CMK (cell line): Measurements from ENCODE around the gene NINJ1.

Experiments used
- DNase-seq: peaks from one replicate; pipeline ENCODE4 v3.0.0-alpha.2; 2010; ENCODE audit warnings: low read depth

Gene NINJ1

GRCh38 chr9:93099551-93100275 is 34.3 kb downstream of the NINJ1 start:
- no peak for DNase-seq

GRCh38 chr9:93098236-93098946 is 35.7 kb downstream of the NINJ1 start:
- DNase-seq = peak; percentile 56

GRCh38 chr9:93097511-93098201 is 36.4 kb downstream of the NINJ1 start:
- DNase-seq = no peak

GRCh38 chr9:93096811-93097382 is 37.2 kb downstream of the NINJ1 start:
- DNase-seq = no peak

- DNase-seq = no peak
Measured at GRCh38 chr9:93096131-93096802, 37.8 kb downstream of the NINJ1 start, which contains the start of gene CARD19. Gene CARD19, plus strand, starts transcription at chr9:93096217. Its CDS starts 129 bp downstream, at chr9:93096346.

- DNase-seq = peak; percentile 81
Measured at GRCh38 chr9:93095205-93096130, 38.6 kb downstream of the NINJ1 start.

- no peak for DNase-seq
Measured at GRCh38 chr9:93094658-93095204, 39.3 kb downstream of the NINJ1 start.

GRCh38 chr9:93093877-93094657 is 40.0 kb downstream of the NINJ1 start:
- DNase-seq = no peak

GRCh38 chr9:93093127-93093876 is 40.7 kb downstream of the NINJ1 start:
- peak; percentile 65 for DNase-seq

- DNase-seq = no peak
Measured at GRCh38 chr9:93092251-93092991, 41.6 kb downstream of the NINJ1 start.

- no peak for DNase-seq
Measured at GRCh38 chr9:93091453-93092081, 42.5 kb downstream of the NINJ1 start.

GRCh38 chr9:93091056-93091452 is 43.0 kb downstream of the NINJ1 start:
- DNase-seq = no peak

GRCh38 chr9:93090091-93090655 is 43.9 kb downstream of the NINJ1 start:
- no peak for DNase-seq

- no peak for DNase-seq
Measured at GRCh38 chr9:93089481-93089991, 44.5 kb downstream of the NINJ1 start.

GRCh38 chr9:93089024-93089423 is 45.0 kb downstream of the NINJ1 start:
- DNase-seq = no peak

GRCh38 chr9:93088656-93089015 is 45.4 kb downstream of the NINJ1 start:
- DNase-seq = no peak

GRCh38 chr9:93087971-93088655 is 45.9 kb downstream of the NINJ1 start:
- DNase-seq = no peak
